Gastroesophageal sphincter (tissue), 4 donors: ENCODE measurements around the gene BRAT1. TPM values are rescaled to one million over a fixed set of nuclear protein-coding genes. Genes with fewer than 3 reads are reported as not detected.
A peak's percentile ranks its signal among the peaks of the same experiment; 100 is the strongest.

Source experiments
- ATAC-seq: fragments of 150-250 bp; one replicate; pipeline ENCODE4 v1.9.1; 2016; ENCODE audit warnings: mild to moderate bottlenecking, moderate library complexity
- H3K27ac ChIP-seq, 4 donors: fragments of 200-600 bp; sonication (generic) in 3 of 4; 1 replicate in 3 of 4; 2 replicates in 1 of 4; pipeline ENCODE4 v1.5.1; 2016 to 2019
- H3K27me3 ChIP-seq: fragments of 200-600 bp; sonication (generic); one replicate; pipeline ENCODE4 v1.5.1; 2019
- H3K36me3 ChIP-seq, 2 donors: fragments of 200-600 bp; sonication (generic); one replicate each; pipeline ENCODE4 v1.5.1; 2019; ENCODE audit warnings: control low read depth in 1 of 2
- H3K4me1 ChIP-seq, 3 donors: fragments of 200-600 bp; sonication (generic); 1 replicate in 2 of 3; 2 replicates in 1 of 3; pipeline ENCODE4 v1.5.1; 2016 to 2019; ENCODE audit warnings: control low read depth in 2 of 3
- H3K4me3 ChIP-seq, 2 donors: fragments of 200-600 bp; sonication (generic); one replicate each; pipeline ENCODE4 v1.5.1; 2019; ENCODE audit warnings: mild to moderate bottlenecking in 1 of 2, moderate library complexity in 1 of 2
- H3K9me3 ChIP-seq, 3 donors: fragments of 200-600 bp; sonication (generic); one replicate each; pipeline ENCODE4 v1.5.1; 2017 to 2019; ENCODE audit warnings: control low read depth in 2 of 3
- POLR2A ChIP-seq, 2 donors: fragments of 450-650 bp; IDR thresholded peaks; one replicate each; pipeline ENCODE4 v1.6.1; 2017; ENCODE audit warnings: antibody characterized with exemption in 2 of 2, mild to moderate bottlenecking in 2 of 2, moderate library complexity in 1 of 2
- POLR2AphosphoS5 ChIP-seq: sonication (generic); formaldehyde crosslinking; IDR thresholded peaks from one replicate; pipeline ENCODE4 v1.6.1; 2017; ENCODE audit warnings: antibody characterized with exemption
- WGBS, 2 donors: methylation state at CpG; one replicate each; pipeline ENCODE4 v1.1.5; 2018; ENCODE audit warnings: low coverage in 1 of 2; 5-methylcytosine and 5-hydroxymethylcytosine counted together
- small RNA-seq, 4 donors: library from RNA; depleted of rRNA; stranded (forward); fragments of <200 nt; gene quantifications; one replicate each; pipeline ENCODE3, GENCODE V24; 2016
- total RNA-seq, 4 donors: library from RNA; depleted of rRNA; stranded (reverse); fragments of >200 nt; gene quantifications; one replicate each; pipeline ENCODE4 v1.1.0, GENCODE V29; 2016
- TF ChIP-seq, protein P1 (sequence below), 4 experiments: fragments of 200-600 bp in 2 of 4; fragments of 450-650 bp in 2 of 4; sonication (generic) in 1 of 4; IDR thresholded peaks; one replicate each; pipeline ENCODE4 v1.5.1; 2017 to 2019; ENCODE audit warnings: antibody characterized with exemption in 4 of 4, mild to moderate bottlenecking in 2 of 4, moderate library complexity in 2 of 4

Gene BRAT1
- total RNA-seq, 4 donors from 2014 or later = 19.9 to 36.0 (median 32.4) TPM

- Histone ChIP-seq H3K36me3 (no peaks in the 10 kb centered on the region), H3K9me3 (peaks cover 0 to 7% (median 0%) of the 10 kb centered on the region in 3 donors), H3K4me1 (peaks cover 0 to 35% (median 22%) of the 10 kb centered on the region in 3 donors), H3K27me3 (peaks cover 58% of the 10 kb centered on the region), H3K27ac (peak overlapping the region in 3 of 4 donors; percentile 49 to 64 (median 57)), H3K4me3 (no peak overlapping the region)
- TF ChIP-seq POLR2AphosphoS5 (peak; percentile 12), POLR2A (IDR thresholded peaks at IDR 0.05) (no peak)
- TF ChIP-seq, protein P1, sequence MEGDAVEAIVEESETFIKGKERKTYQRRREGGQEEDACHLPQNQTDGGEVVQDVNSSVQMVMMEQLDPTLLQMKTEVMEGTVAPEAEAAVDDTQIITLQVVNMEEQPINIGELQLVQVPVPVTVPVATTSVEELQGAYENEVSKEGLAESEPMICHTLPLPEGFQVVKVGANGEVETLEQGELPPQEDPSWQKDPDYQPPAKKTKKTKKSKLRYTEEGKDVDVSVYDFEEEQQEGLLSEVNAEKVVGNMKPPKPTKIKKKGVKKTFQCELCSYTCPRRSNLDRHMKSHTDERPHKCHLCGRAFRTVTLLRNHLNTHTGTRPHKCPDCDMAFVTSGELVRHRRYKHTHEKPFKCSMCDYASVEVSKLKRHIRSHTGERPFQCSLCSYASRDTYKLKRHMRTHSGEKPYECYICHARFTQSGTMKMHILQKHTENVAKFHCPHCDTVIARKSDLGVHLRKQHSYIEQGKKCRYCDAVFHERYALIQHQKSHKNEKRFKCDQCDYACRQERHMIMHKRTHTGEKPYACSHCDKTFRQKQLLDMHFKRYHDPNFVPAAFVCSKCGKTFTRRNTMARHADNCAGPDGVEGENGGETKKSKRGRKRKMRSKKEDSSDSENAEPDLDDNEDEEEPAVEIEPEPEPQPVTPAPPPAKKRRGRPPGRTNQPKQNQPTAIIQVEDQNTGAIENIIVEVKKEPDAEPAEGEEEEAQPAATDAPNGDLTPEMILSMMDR (IDR thresholded peaks at IDR 0.05) = no peak
- ATAC-seq = peak; percentile 77
- 33% methylated on average over 3 of the region's 8 CpGs; no CpG with 5 or more reads in 1 of the 2 donors for WGBS, 2 donors
Observed at GRCh38 chr7:2488272-2488645, 67.1 kb downstream of the BRAT1 start.

Small RNA genes within 50 kb of the gene (small RNA-seq; reads per million reads assigned to genes)
- 0 reads per million in 4 donors for gene MIR4648

Other genes starting within 250 kb of the BRAT1 start
- gene SNX8, start 241.1 kb downstream of the BRAT1 start, total RNA-seq = 10 to 100 TPM in 2 of 4 donors, 1 to 10 TPM in 2; 8.7 to 17.8 (median 9.8) TPM
- gene EIF3B, start 200.7 kb downstream of the BRAT1 start, total RNA-seq = 100 to 1,000 TPM; 126 to 147 (median 137) TPM
- 10 to 100 TPM in 3 of 4 donors, 1 to 10 TPM in 1; 8.3 to 18.3 (median 13.4) TPM for gene CHST12, start 151.9 kb downstream of the BRAT1 start, total RNA-seq
- not detected for gene GRIFIN, start 79.1 kb downstream of the BRAT1 start, total RNA-seq
- 1 to 10 TPM; 4.4 to 9.8 (median 8.4) TPM for gene LFNG, start 35.8 kb downstream of the BRAT1 start, total RNA-seq
- 10 to 100 TPM in 3 of 4 donors, 1 to 10 TPM in 1; 9.7 to 23.5 (median 15.6) TPM for gene IQCE, start 3.5 kb upstream of the BRAT1 start, total RNA-seq
- gene TTYH3, start 76.5 kb upstream of the BRAT1 start, total RNA-seq = 10 to 100 TPM; 11.2 to 29.8 (median 16.9) TPM
- under 1 TPM; 0.12 to 0.62 (median 0.32) TPM for gene AMZ1, start 132.7 kb upstream of the BRAT1 start, total RNA-seq